Measurements from ENCODE around the gene FRMD7.

FRMD7 gene

DNA sequence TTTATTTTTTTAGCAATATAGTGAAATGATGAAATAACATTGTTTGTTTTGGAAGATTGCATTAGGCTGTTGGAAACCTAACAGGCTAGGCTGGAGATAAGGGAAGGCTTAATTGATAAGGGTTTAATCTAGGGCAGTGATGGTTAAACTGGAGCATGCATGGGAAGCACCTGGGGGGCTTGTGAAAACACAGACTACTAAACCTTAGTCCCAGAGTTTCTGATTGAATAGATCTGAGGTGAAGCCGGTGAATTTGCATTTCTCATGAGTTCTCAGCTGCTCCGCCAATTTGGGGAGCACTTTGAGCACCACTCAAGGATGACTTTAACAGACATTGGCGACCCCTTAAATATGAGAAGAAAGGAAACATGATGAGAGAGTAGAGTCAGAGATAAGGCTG lies 93.2 kb downstream of the FRMD7 start:
- DNase-seq (ENCODE audit: low read depth) = no peak

DNA sequence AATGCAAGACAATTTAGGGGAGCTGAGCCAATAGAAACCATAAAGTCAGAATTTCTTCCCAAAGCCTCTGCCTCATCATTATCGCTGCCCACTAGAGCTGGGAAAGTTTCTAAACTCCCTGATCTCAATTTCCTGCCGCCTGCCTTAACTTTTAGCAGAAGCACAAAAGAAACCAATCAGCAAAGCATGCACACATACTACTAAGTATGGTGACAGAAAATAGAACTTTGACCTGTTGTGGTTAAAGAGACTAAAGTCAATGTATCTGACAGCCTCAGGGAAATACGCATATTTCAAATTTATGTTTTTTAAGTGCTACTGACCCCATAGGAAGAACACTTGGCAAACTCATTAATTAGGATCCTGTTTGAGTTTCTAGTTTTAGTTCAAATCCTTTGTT lies 94.7 kb downstream of the FRMD7 start:
- DNase-seq (ENCODE audit: low read depth) = no peak

DNA sequence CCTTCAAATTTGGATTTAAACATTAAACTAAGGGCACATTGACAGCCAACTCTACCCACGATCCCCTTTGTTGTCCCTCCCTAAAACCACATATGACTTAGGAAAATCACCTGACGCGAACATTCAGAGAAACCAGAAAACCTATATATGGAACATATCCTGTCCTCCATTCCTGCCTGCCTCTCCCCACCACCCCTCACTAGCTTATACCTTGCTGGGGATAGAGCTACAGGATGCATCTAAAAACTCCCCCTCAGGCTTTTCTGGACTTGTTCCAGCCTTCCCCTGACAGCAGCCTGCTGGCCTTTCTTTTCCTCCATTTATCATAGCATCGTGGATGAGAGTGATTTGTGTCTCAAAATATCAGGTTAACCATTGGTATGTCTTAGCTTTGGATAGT lies 96.0 kb downstream of the FRMD7 start:
- DNase-seq (ENCODE audit: low read depth) = no peak

DNA sequence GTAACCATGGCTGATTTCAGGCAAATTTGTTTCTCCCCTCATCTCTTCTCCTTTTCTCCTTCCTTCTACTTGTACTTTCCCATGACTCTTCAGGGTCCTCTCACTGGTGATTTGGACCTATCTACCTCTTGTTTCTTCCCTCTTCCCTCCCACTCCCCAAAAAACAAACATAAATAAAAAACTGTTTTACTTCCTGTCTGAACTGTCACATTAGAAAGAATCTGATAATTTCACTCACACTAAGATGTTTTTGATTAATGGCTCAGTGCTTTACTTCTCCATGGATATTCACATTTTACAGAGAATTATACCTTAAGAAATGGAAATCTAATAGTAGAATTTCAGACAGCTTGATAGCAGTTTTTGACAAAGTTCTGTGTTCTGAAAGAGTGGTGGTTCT lies 97.6 kb downstream of the FRMD7 start:
- DNase-seq (ENCODE audit: low read depth) = no peak

All from activated T-helper 1 cell treated with Interleukin-2 at 50 U/mL for 16 hours (primary cell).